Upper lobe of right lung (tissue), 1 donor: Measurements from ENCODE around the gene RASAL3. TPM values are rescaled to one million over a fixed set of nuclear protein-coding genes. Genes with fewer than 3 reads are reported as not detected.

Experiments
- ATAC-seq: fragments of 200-7000 bp; cut with Tn5 transposase; one replicate; pipeline ENCODE4 v1.9.1; 2020; ENCODE audit warnings: mild to moderate bottlenecking, moderate library complexity
- DNase-seq: peaks from one replicate; pipeline ENCODE4 v3.0.0-alpha.2; 2020
- H3K27ac ChIP-seq: fragments of 200-600 bp; one replicate; pipeline ENCODE4 v1.8.0; 2022
- H3K27me3 ChIP-seq: fragments of 200-600 bp; one replicate; pipeline ENCODE4 v1.8.0; 2022; ENCODE audit warnings: mild to moderate bottlenecking
- H3K36me3 ChIP-seq: fragments of 200-600 bp; one replicate; pipeline ENCODE4 v1.8.0; 2022
- H3K4me1 ChIP-seq: fragments of 200-600 bp; one replicate; pipeline ENCODE4 v1.8.0; 2022
- H3K4me3 ChIP-seq: fragments of 200-600 bp; one replicate; pipeline ENCODE4 v1.8.0; 2022; ENCODE audit warnings: mild to moderate bottlenecking
- H3K9me3 ChIP-seq: fragments of 200-600 bp; one replicate; pipeline ENCODE4 v1.8.0; 2022
- intact Hi-C: fragments of 100-400 bp; cut with DNase I; formaldehyde crosslinking; loops from one replicate; pipeline ENCODE4 v1.11.0; 2022
- total RNA-seq: library from RNA; stranded (reverse); fragmentation: NEBNext Ultra II Directional; extraction: Animal tissue kit (Norgen Biotek cat#: 25700); gene quantifications from one replicate; pipeline ENCODE4 v1.2.1, GENCODE V29; 2021
- TF ChIP-seq, protein P1 (sequence below): fragments of 200-600 bp; IDR thresholded peaks from one replicate; pipeline ENCODE4 v1.8.0; 2022; ENCODE audit warnings: antibody characterized with exemption
- donor health status: DM: no; HTN: yes; CAD: no; lungs with severe emphysema.

Gene RASAL3
- total RNA-seq, 1 donor from 2014 or later = 19.1 TPM

DNA sequence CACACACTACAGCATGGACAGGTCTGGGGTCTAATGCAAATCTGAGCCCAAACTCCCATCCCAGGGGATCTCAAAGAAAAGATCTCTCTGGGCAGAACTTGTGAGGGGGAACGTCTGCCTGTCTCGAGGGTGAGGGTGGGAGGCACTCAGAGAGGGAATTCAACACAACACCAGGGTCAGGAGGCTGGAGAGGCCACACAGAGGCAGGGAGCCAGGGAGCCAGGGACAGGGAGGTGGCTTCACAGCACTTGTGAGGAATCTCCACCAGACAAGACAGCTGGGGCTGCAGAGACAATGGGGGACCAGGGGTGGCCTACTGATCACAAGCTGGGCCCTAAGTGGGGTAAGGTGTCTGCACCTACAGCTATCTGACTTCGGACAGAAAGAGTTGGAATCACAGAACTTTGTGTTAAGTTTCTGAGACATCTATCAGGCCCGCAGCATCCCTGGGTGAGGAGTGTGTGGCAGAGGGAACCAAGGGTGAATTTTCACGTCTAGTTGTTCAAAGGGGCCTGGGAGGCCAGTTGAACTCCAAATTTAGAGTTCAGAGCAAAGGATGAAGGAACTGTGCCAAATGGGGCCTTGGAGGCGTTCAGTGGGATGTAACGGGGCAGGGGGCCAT is 32.8 kb downstream of the RASAL3 start:
- ATAC-seq (no peak), DNase-seq (no peak)
- peak overlapping the region; percentile 51 for H3K27ac ChIP-seq
- H3K9me3 ChIP-seq = no peaks in the 10 kb centered on the region
- TF ChIP-seq, protein P1, sequence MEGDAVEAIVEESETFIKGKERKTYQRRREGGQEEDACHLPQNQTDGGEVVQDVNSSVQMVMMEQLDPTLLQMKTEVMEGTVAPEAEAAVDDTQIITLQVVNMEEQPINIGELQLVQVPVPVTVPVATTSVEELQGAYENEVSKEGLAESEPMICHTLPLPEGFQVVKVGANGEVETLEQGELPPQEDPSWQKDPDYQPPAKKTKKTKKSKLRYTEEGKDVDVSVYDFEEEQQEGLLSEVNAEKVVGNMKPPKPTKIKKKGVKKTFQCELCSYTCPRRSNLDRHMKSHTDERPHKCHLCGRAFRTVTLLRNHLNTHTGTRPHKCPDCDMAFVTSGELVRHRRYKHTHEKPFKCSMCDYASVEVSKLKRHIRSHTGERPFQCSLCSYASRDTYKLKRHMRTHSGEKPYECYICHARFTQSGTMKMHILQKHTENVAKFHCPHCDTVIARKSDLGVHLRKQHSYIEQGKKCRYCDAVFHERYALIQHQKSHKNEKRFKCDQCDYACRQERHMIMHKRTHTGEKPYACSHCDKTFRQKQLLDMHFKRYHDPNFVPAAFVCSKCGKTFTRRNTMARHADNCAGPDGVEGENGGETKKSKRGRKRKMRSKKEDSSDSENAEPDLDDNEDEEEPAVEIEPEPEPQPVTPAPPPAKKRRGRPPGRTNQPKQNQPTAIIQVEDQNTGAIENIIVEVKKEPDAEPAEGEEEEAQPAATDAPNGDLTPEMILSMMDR = no peak
- H3K4me3 ChIP-seq = peak overlapping the region; percentile 74
- intact Hi-C loops = no loop called here
- peaks cover 24% of the 10 kb centered on the region for H3K36me3 ChIP-seq
- no peaks in the 10 kb centered on the region for H3K27me3 ChIP-seq
- H3K4me1 ChIP-seq = peaks cover 27% of the 10 kb centered on the region

DNA sequence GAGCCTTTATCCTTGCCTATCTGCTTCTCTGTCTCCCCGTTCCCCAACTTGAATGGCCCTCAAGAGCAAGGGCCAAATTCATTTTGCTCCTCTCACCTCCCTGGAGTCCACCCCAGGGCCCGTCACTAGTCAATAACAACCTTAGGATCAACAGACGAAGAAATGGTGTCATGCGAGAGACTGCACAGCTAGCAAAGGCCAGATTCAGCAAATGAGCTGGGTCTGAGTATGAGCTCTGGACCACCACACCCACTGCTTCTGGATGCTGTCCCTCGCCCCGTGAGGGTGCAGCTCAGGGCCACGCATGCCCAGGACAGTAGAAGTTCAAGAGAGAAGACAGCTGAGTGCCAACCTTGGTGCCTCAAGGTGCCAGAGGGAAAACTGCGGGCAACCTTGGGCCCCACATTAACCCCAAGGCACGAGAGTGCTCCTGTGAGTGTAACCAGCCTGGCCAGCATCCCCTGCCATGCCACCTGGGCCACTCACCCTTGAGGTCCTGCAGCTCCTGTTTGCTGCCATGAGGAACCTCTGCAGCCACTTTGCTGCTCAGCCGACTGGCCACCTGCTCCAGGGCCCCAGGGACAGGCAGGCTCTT is 33.7 kb downstream of the RASAL3 start:
- no peak for ATAC-seq
- Histone ChIP-seq H3K4me3 (no peak overlapping the region), H3K9me3 (no peaks in the 10 kb centered on the region), H3K4me1 (peaks cover 27% of the 10 kb centered on the region), H3K36me3 (peaks cover 31% of the 10 kb centered on the region), H3K27ac (no peak overlapping the region), H3K27me3 (no peaks in the 10 kb centered on the region)
- intact Hi-C loops = no loop called here
- no peak for DNase-seq
- TF ChIP-seq, protein P1 = no peak

DNA sequence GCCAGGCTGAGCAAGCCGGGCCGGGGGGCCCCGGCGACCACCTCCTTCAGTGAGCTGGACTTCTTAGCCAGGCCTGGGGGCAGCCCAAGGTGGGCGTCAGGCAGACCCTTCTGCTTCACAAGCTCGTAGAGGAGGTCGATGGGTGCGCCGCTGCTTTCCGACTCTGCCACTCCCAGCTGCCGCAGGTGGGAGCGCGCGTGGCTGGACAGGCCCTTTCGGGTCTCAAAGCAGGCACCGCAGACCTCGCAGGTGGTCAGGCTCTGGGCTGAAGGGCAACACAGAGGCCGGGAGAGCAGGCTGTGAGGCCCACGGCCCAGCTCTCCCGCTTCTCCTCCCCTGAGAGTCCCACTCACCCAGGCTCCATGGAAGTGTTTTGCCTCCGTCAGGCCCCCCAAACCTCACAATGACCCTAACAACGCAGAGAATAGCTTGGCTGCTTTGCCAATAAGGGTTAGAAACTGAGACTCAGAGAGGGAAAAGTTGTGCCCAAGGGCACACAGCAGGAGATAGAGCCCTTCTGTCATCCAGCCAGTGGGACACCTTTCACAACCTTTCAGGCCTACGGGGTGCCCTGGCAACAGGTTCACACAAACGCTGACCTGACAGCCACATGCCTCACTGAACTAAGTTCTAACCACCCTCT is 34.4 kb downstream of the RASAL3 start:
- H3K4me1 ChIP-seq = peaks cover 27% of the 10 kb centered on the region
- ATAC-seq (no peak), DNase-seq (no peak)
- TF ChIP-seq, protein P1 = no peak
- intact Hi-C loops = no loop called here
- no peak overlapping the region for H3K4me3 ChIP-seq
- no peaks in the 10 kb centered on the region for H3K27me3 ChIP-seq
- H3K27ac ChIP-seq = no peak overlapping the region
- peaks cover 37% of the 10 kb centered on the region for H3K36me3 ChIP-seq
- H3K9me3 ChIP-seq = no peaks in the 10 kb centered on the region

DNA sequence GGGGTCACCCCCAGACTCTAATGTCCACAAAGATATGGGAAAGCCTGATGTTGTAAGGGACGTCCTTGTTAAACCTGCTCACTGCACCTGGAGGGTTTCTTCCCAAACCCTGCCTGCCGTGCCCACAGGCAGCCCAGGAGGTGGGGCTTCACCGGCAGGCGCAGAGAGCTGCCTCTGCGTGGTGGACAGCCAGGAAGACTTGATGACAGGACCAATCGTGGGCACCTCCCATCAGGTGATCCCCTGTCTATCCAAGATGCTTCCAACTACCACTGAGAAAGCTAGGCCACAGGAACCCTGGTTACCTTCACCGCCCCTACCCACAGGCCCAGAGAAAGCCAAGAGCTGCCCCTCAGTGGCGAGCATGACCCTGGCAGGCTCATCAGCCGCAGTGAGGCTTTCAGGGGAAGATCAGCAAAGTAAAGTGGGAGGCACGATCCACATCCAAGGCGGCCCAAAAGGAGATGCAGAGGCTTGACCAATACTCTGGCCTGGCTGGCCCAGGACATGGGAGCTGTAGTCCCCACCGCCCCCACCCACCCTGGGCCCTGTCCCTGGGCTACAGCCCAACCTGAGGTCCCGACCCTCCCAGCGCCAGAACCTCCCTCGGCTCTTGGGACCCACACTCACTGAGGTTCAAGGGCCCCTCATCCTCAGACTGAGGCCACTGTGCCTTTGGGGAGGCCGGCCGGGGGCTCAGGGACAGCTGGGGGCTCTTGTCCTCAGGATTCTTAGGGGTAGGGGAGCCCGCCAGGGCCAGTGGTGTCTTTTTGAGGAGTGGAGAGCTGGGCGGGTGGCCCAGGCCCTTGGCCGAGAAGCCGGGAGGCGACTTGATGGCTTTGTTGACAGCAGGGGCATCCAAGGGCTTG is 35.2 kb downstream of the RASAL3 start:
- Histone ChIP-seq H3K4me3 (no peak overlapping the region), H3K27me3 (no peaks in the 10 kb centered on the region), H3K36me3 (peaks cover 44% of the 10 kb centered on the region), H3K9me3 (no peaks in the 10 kb centered on the region), H3K4me1 (peaks cover 27% of the 10 kb centered on the region), H3K27ac (no peak overlapping the region)
- TF ChIP-seq, protein P1 = no peak
- intact Hi-C loops = no loop called here
- DNase-seq (no peak), ATAC-seq (no peak)

DNA sequence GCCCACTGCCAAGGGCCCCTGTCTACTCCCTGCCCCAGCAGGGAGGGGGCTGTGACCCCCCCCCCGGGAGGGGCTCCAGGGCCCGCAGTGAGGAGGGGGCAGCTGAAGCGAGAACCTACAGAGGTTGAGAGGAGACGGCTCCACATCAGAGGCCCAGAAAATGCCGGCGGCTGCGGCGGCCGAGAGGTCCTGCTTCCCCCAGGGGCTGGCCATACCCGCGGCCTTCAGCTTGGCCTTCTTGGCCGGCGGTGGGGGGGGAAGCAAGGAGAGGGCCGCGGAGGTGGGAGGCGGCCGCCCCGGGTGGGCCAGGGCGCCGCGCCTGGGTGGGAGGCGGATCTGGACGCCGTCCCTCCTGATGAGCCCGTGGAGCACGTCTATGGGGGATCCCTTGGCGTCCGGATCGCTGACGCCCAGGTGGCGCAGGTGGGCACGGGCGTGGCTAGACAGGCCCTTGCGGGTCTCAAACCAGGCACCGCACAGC is 36.3 kb downstream of the RASAL3 start:
- Histone ChIP-seq H3K4me1 (peaks cover 19% of the 10 kb centered on the region), H3K27ac (no peak overlapping the region), H3K9me3 (no peaks in the 10 kb centered on the region), H3K36me3 (peaks cover 56% of the 10 kb centered on the region), H3K4me3 (no peak overlapping the region), H3K27me3 (no peaks in the 10 kb centered on the region)
- intact Hi-C loops = no loop called here
- DNase-seq = no peak
- TF ChIP-seq, protein P1 = no peak
- ATAC-seq = no peak
